Neuronal stem cell (in vitro differentiated cells): ENCODE results near the gene HOXA7.

Experiments used
- DNase-seq: peaks from one replicate; pipeline ENCODE4 v3.0.0-alpha.2; 2013; ENCODE audit warnings: low spot score
- H2AFZ ChIP-seq: one replicate; pipeline ENCODE4 v1.6.1; 2013; ENCODE audit warnings: mild to moderate bottlenecking, low read length, inconsistent platforms
- H2AK5ac ChIP-seq: 2 replicates; pipeline ENCODE4 v1.6.1; 2013; ENCODE audit warnings: low read depth, mild to moderate bottlenecking, inconsistent platforms, low read length, moderate library complexity, mixed read lengths
- H2BK120ac ChIP-seq: 2 replicates; pipeline ENCODE4 v1.6.1; 2013; ENCODE audit warnings: low read depth, mild to moderate bottlenecking, inconsistent platforms, low read length, moderate library complexity, mixed read lengths
- H2BK12ac ChIP-seq: one replicate; pipeline ENCODE4 v1.6.1; 2013; ENCODE audit warnings: low read length, inconsistent platforms
- H2BK15ac ChIP-seq: 2 replicates; pipeline ENCODE4 v1.6.1; 2013; ENCODE audit warnings: mild to moderate bottlenecking, low read length, inconsistent platforms, mixed read lengths
- H2BK5ac ChIP-seq: one replicate; pipeline ENCODE4 v1.6.1; 2013; ENCODE audit warnings: inconsistent platforms, mild to moderate bottlenecking, low read length, moderate library complexity
- H3K14ac ChIP-seq: one replicate; pipeline ENCODE4 v1.6.1; 2013; ENCODE audit warnings: low read length, inconsistent platforms
- H3K18ac ChIP-seq: 2 replicates; pipeline ENCODE4 v1.6.1; 2013; ENCODE audit warnings: low read length, inconsistent platforms
- H3K23ac ChIP-seq: 2 replicates; pipeline ENCODE4 v1.6.1; 2013; ENCODE audit warnings: low read depth, mild to moderate bottlenecking, mixed read lengths, low read length, inconsistent platforms; ENCODE audit not compliant: poor library complexity
- H3K27ac ChIP-seq: replicated peaks from 3 replicates; pipeline ENCODE4 v1.5.1; 2013; ENCODE audit warnings: low read length, inconsistent platforms
- H3K27me3 ChIP-seq, 3 experiments: 2 replicates each; pipeline ENCODE4 v1.6.1; 2013; ENCODE audit warnings: low read length in 3 of 3, mild to moderate bottlenecking in 2 of 3, inconsistent platforms in 1 of 3, low read depth in 1 of 3, mixed read lengths in 1 of 3, moderate library complexity in 1 of 3; ENCODE audit not compliant: control insufficient read depth in 3 of 3, insufficient read depth in 3 of 3
- H3K36me3 ChIP-seq, 2 donors: replicated peaks in 1 of 2; 2 replicates each; pipeline ENCODE4 v1.6.1; 2013; ENCODE audit warnings: low read length in 2 of 2; ENCODE audit not compliant: control insufficient read depth in 2 of 2, insufficient read depth in 2 of 2
- H3K4ac ChIP-seq: 2 replicates; pipeline ENCODE4 v1.6.1; 2013; ENCODE audit warnings: inconsistent platforms, mild to moderate bottlenecking, low read length, moderate library complexity
- H3K4me1 ChIP-seq, 2 donors: 1 replicate in 1 of 2; 2 replicates in 1 of 2; pipeline ENCODE4 v1.6.1; 2013; ENCODE audit warnings: low read length in 2 of 2, low read depth in 1 of 2; ENCODE audit not compliant: control insufficient read depth in 2 of 2, insufficient read depth in 1 of 2
- H3K4me2 ChIP-seq: one replicate; pipeline ENCODE4 v1.6.1; 2013; ENCODE audit warnings: mild to moderate bottlenecking, low read length, inconsistent platforms; ENCODE audit not compliant: insufficient read depth, poor library complexity, severe bottlenecking
- H3K4me3 ChIP-seq, 2 donors: 2 replicates each; pipeline ENCODE4 v1.5.1; 2013; ENCODE audit warnings: low read length in 2 of 2, mild to moderate bottlenecking in 2 of 2, inconsistent platforms in 1 of 2, moderate library complexity in 1 of 2
- H3K79me1 ChIP-seq: one replicate; pipeline ENCODE4 v1.6.1; 2013; ENCODE audit warnings: low read depth, mild to moderate bottlenecking, inconsistent platforms, low read length, moderate library complexity
- H3K9ac ChIP-seq: one replicate; pipeline ENCODE4 v1.6.1; 2013; ENCODE audit warnings: mild to moderate bottlenecking, low read depth, low read length, inconsistent platforms; ENCODE audit not compliant: poor library complexity
- H3K9me3 ChIP-seq, 2 donors: replicated peaks in 1 of 2; 2 replicates each; pipeline versions ENCODE3 to v1.6.1; 2013; ENCODE audit warnings: low read length in 2 of 2, mild to moderate bottlenecking in 2 of 2, inconsistent platforms in 1 of 2, low read depth in 1 of 2, mixed read lengths in 1 of 2, moderate library complexity in 1 of 2; ENCODE audit not compliant: control insufficient read depth in 2 of 2, insufficient read depth in 1 of 2
- H4K8ac ChIP-seq: one replicate; pipeline ENCODE4 v1.6.1; 2013; ENCODE audit warnings: low read depth, mild to moderate bottlenecking, inconsistent platforms, low read length, moderate library complexity
- H4K91ac ChIP-seq: one replicate; pipeline ENCODE4 v1.6.1; 2013; ENCODE audit warnings: low read length, low read depth, mild to moderate bottlenecking, inconsistent platforms; ENCODE audit not compliant: poor library complexity
- WGBS, 2 donors: extraction: QIAGEN DNeasy Blood & Tissue Kit; methylation state at CpG; one replicate each; pipeline ENCODE4 v1.1.7; 2013; ENCODE audit warnings: missing lambda C conversion rate in 2 of 2, mixed read lengths in 1 of 2; ENCODE audit not compliant: insufficient read length in 2 of 2, insufficient replicate concordance in 1 of 2; ENCODE audit errors: extremely low coverage in 2 of 2; 5-methylcytosine and 5-hydroxymethylcytosine counted together

Gene HOXA7

GRCh38 chr7:27115221-27116026 is 41.1 kb downstream of the HOXA7 start:
- H3K36me3 ChIP-seq, result no peaks in the 10 kb centered on the region
- H2BK12ac ChIP-seq, result no peak overlapping the region
- H3K27me3 ChIP-seq, result peaks cover 53 to 95% (median 92%) of the 10 kb centered on the region in 3 experiments
- H3K23ac ChIP-seq, result no peak overlapping the region
- no peak overlapping the region for H3K14ac ChIP-seq
- no peak overlapping the region for H2AK5ac ChIP-seq
- no peak overlapping the region for H2BK120ac ChIP-seq
- H2AFZ ChIP-seq, result peak overlapping the region; percentile 40
- no peak overlapping the region for H2BK15ac ChIP-seq
- no peak overlapping the region for H3K9ac ChIP-seq
- H4K91ac ChIP-seq, result no peak overlapping the region
- no peak overlapping the region for H3K4ac ChIP-seq
- H3K4me2 ChIP-seq, result no peak overlapping the region
- peak overlapping the region; percentile 55 for H3K18ac ChIP-seq
- no peak overlapping the region for H3K27ac ChIP-seq
- H3K79me1 ChIP-seq, result no peaks in the 10 kb centered on the region
- H4K8ac ChIP-seq, result no peak overlapping the region
- H3K9me3 ChIP-seq, result peaks cover 1 to 4% of the 10 kb centered on the region in 2 donors
- no peak overlapping the region for H2BK5ac ChIP-seq
- WGBS, 2 donors, result no CpG with 5 or more reads among the region's 45 CpGs
- no peak for DNase-seq
- H3K4me1 ChIP-seq, result no peaks in the 10 kb centered on the region
- H3K4me3 ChIP-seq, result no peak overlapping the region

- Histone ChIP-seq H3K4me2 (no peak overlapping the region), H3K27ac (no peak overlapping the region), H2AK5ac (no peak overlapping the region), H2BK15ac (no peak overlapping the region), H3K18ac (no peak overlapping the region), H4K8ac (no peak overlapping the region), H3K23ac (no peak overlapping the region), H3K27me3 (peaks cover 57 to 95% (median 92%) of the 10 kb centered on the region in 3 experiments), H3K4me3 (no peak overlapping the region), H3K4ac (no peak overlapping the region), H2AFZ (no peak overlapping the region), H3K4me1 (no peaks in the 10 kb centered on the region), H4K91ac (no peak overlapping the region), H2BK12ac (no peak overlapping the region), H3K36me3 (no peaks in the 10 kb centered on the region), H2BK120ac (no peak overlapping the region), H2BK5ac (no peak overlapping the region), H3K14ac (no peak overlapping the region), H3K79me1 (no peaks in the 10 kb centered on the region), H3K9ac (no peak overlapping the region), H3K9me3 (peaks cover 3 to 4% of the 10 kb centered on the region in 2 donors)
- no CpG with 5 or more reads among the region's 6 CpGs for WGBS, 2 donors
- no peak for DNase-seq
Observed at GRCh38 chr7:27114881-27115220, 41.6 kb downstream of the HOXA7 start.

GRCh38 chr7:27113991-27114769 is 42.3 kb downstream of the HOXA7 start:
- H3K23ac ChIP-seq, result no peak overlapping the region
- H4K8ac ChIP-seq, result no peak overlapping the region
- no peak overlapping the region for H2BK5ac ChIP-seq
- peaks cover 57 to 95% (median 92%) of the 10 kb centered on the region in 3 experiments for H3K27me3 ChIP-seq
- H2BK120ac ChIP-seq, result no peak overlapping the region
- no peaks in the 10 kb centered on the region for H3K36me3 ChIP-seq
- H2AFZ ChIP-seq, result no peak overlapping the region
- no peak overlapping the region for H2BK15ac ChIP-seq
- no peak overlapping the region for H3K27ac ChIP-seq
- H4K91ac ChIP-seq, result no peak overlapping the region
- no peak overlapping the region for H3K4me3 ChIP-seq
- H2AK5ac ChIP-seq, result no peak overlapping the region
- WGBS, 2 donors, result no CpG with 5 or more reads among the region's 26 CpGs
- H3K4me1 ChIP-seq, result no peaks in the 10 kb centered on the region
- DNase-seq, result no peak
- no peaks in the 10 kb centered on the region for H3K79me1 ChIP-seq
- H3K9ac ChIP-seq, result no peak overlapping the region
- no peak overlapping the region for H2BK12ac ChIP-seq
- no peak overlapping the region for H3K4me2 ChIP-seq
- H3K14ac ChIP-seq, result no peak overlapping the region
- no peak overlapping the region for H3K4ac ChIP-seq
- no peak overlapping the region for H3K18ac ChIP-seq
- peaks cover 3 to 4% of the 10 kb centered on the region in 2 donors for H3K9me3 ChIP-seq
